A673 (cell line): ENCODE results near the gene MAEA. TPM values are rescaled to one million over a fixed set of nuclear protein-coding genes. Genes with fewer than 3 reads are reported as not detected.

ENCODE experiments used
- BruUV-seq: library from RNA; stranded (reverse); fragments of 400-500 nt; replicated peaks from 2 replicates; lab custom pipeline; 2021; lab: Mats Ljungman, UMichigan
- CTCF ChIA-PET: fragments of 300-600 bp; sonication (Branson Sonifier 250); formaldehyde crosslinking; loops from one replicate; lab custom pipeline; 2022; ENCODE audit warnings: antibody characterized with exemption; lab: Charles Lee
- POLR2A ChIA-PET: fragments of 300-600 bp; sonication (Branson Sonifier 250); formaldehyde crosslinking; loops from one replicate; lab custom pipeline; 2022; ENCODE audit warnings: antibody characterized with exemption; ENCODE audit not compliant: low non-redundant PET; lab: Charles Lee
- DNase-seq: peaks from one replicate; pipeline ENCODE4 v3.0.0-alpha.2; 2015; ENCODE audit warnings: low spot score
- H3K27ac ChIP-seq: fragments of 200-600 bp; sonication (generic); 2 replicates; pipeline ENCODE4 v1.5.1; 2016; ENCODE audit warnings: mixed run types, low read depth, mild to moderate bottlenecking, mixed read lengths, antibody characterized with exemption, low read length; ENCODE audit not compliant: poor library complexity, severe bottlenecking
- H3K27me3 ChIP-seq: fragments of 200-600 bp; sonication (generic); replicated peaks from 2 replicates; pipeline ENCODE4 v1.6.1; 2017; ENCODE audit warnings: mixed run types, low read depth, mild to moderate bottlenecking, mixed read lengths, antibody characterized with exemption, low read length; ENCODE audit not compliant: insufficient read depth, poor library complexity
- H3K36me3 ChIP-seq: fragments of 200-600 bp; sonication (generic); 2 replicates; pipeline ENCODE4 v1.6.1; 2016; ENCODE audit warnings: mixed run types, mild to moderate bottlenecking, mixed read lengths, antibody characterized with exemption, low read length; ENCODE audit not compliant: insufficient read depth, poor library complexity, severe bottlenecking
- H3K4me1 ChIP-seq: fragments of 200-600 bp; sonication (generic); 2 replicates; pipeline ENCODE4 v1.6.1; 2017; ENCODE audit warnings: mixed run types, mild to moderate bottlenecking, mixed read lengths, antibody characterized with exemption, low read length; ENCODE audit not compliant: insufficient read depth, poor library complexity, severe bottlenecking
- H3K4me3 ChIP-seq: fragments of 200-600 bp; sonication (generic); 2 replicates; pipeline ENCODE4 v1.5.1; 2016; ENCODE audit warnings: low read depth, mixed run types, mild to moderate bottlenecking, mixed read lengths, low read length; ENCODE audit not compliant: poor library complexity, severe bottlenecking
- H3K9me3 ChIP-seq: fragments of 200-600 bp; sonication (generic); 2 replicates; pipeline ENCODE4 v1.6.1; 2016; ENCODE audit warnings: mixed run types, low read depth, mild to moderate bottlenecking, mixed read lengths, antibody characterized with exemption, low read length; ENCODE audit not compliant: poor library complexity, severe bottlenecking
- CTCF ChIP-seq: fragments of 300-800, 200-600 bp; sonication (generic); conservative IDR thresholded peaks from 2 replicates; pipeline ENCODE4 v1.5.1; 2017; ENCODE audit warnings: low read depth, mild to moderate bottlenecking, antibody characterized with exemption, low read length, moderate library complexity, mixed read lengths
- EZH2 ChIP-seq: fragments of 200-600 bp; sonication (generic); IDR thresholded peaks from 2 replicates; pipeline ENCODE4 v1.6.1; 2017; ENCODE audit warnings: borderline replicate concordance, low read depth, mild to moderate bottlenecking, mixed read lengths, antibody characterized with exemption, low read length; ENCODE audit not compliant: poor library complexity, severe bottlenecking
- intact Hi-C: fragments of 100-400 bp; cut with micrococcal nuclease; formaldehyde crosslinking; loops from one replicate; pipeline ENCODE4 v1.10.0; 2022; ENCODE audit not compliant: unreplicated experiment
- total RNA-seq: library from RNA; stranded (reverse); gene quantifications from 2 replicates; pipeline ENCODE4 v1.2.3, GENCODE V29; 2021

MAEA gene
- total RNA-seq, 1 experiment from 2014 or later: 87.0 TPM

DNA sequence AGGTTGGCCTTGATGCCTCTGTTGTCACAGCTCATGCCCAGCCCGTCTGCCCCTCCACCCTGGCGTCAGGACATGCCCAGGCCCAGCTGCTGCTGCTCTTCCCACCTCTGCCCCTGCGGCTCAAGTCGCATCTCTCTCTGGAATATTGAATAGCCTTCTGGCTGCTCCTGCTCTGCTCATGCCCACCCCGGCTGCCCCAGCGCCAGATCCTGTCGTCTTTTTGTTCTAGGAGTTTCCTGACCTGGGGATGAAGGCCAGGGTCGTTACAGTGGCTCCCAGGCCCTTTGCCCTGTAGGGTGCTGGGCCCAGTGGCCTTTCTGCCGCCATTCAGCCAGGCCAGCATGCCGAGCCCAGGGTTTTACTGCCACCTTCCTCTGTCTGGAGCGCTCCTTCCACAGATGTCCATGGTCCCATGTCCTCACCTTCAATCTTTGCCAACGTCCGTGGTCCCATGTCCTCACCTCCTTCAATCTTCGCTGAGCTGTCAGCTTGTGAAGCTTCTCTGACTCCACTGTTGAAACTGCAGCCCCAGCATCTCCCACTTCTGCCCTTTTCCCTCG lies 9.7 kb downstream of the MAEA start:
- Histone ChIP-seq H3K27me3 (no peaks in the 10 kb centered on the region), H3K9me3 (no peaks in the 10 kb centered on the region), H3K27ac (no peak overlapping the region), H3K36me3 (no peaks in the 10 kb centered on the region), H3K4me3 (no peak overlapping the region), H3K4me1 (peaks cover 13% of the 10 kb centered on the region)
- TF ChIP-seq EZH2: no peak
- no peak for TF ChIP-seq CTCF
- no TSS peak for BruUV-seq
- DNase-seq: no peak
- ChIA-PET POLR2A (no interaction called here), CTCF (no interaction called here)
- intact Hi-C loops: no loop called here

DNA sequence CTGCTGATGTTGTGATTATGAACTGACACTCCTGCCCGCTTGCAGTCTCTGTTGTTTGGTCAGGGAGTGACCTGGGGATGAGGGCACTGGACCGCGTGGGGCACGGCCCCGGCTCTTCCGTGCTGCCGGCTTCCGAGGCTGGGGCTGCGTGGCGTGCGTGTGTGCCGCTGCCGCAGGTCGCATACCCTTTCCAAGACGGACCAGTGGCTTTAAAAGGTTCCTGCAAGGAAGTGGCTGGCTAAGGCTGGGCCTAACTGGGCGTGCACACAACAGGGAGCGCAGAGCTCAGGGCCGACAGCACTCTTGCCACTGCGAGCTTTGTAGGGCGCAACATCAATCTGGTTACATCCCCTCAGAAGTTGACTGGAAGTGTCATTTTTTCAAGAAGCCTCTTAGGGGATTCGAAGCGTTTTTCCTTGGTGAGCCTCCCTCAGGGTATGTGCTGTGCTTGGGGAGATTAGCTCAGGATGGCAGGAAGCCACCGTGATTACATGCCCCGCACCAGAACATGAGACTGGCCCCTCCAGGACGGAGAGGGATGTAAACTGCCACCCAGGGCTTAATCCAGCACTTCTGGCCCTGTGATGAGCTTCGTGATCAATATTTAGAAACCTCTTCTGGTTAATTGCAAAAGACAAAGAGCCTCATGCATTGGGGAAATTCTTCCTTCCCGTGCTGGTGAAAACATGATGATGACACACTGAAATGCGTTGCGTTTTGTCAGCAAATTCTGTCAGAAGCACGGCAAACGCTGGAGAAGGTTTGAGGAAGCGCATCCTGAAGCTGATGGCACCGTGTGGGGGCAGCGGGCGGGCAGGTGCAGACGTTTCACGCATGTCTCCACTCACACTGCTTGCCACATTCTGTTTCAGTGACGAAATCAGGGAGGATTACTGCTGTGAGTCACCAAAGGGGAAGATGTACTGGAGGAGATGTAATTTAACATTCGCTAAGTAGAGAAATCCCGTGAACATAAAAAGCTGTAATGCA lies 11.1 kb downstream of the MAEA start:
- peaks cover 13% of the 10 kb centered on the region for H3K4me1 ChIP-seq
- H3K27me3 ChIP-seq: no peaks in the 10 kb centered on the region
- BruUV-seq: no TSS peak
- no peak overlapping the region for H3K4me3 ChIP-seq
- peak; percentile 81 for DNase-seq
- H3K27ac ChIP-seq: peak overlapping the region; percentile 75
- peaks cover 5% of the 10 kb centered on the region for H3K36me3 ChIP-seq
- no peaks in the 10 kb centered on the region for H3K9me3 ChIP-seq
- no peak for TF ChIP-seq CTCF
- TF ChIP-seq EZH2: no peak
- ChIA-PET CTCF (no interaction called here), POLR2A (interaction anchor here (0.6 kb wide), 1 partner anchor 11 kb away, joined by 4 read pairs; no protein-coding TSS in a partner anchor)
- intact Hi-C loops: no loop called here

GRCh38 chr4:1302159-1302558 lies 12.5 kb downstream of the MAEA start:
- Histone ChIP-seq H3K4me1 (peaks cover 17% of the 10 kb centered on the region), H3K27ac (no peak overlapping the region), H3K36me3 (peaks cover 5% of the 10 kb centered on the region), H3K4me3 (no peak overlapping the region), H3K27me3 (no peaks in the 10 kb centered on the region), H3K9me3 (no peaks in the 10 kb centered on the region)
- no TSS peak for BruUV-seq
- CTCF ChIA-PET: no interaction called here
- no peak for TF ChIP-seq EZH2
- no peak for TF ChIP-seq CTCF
- intact Hi-C loops: no loop called here
- no peak for DNase-seq
- POLR2A ChIA-PET: no interaction called here
